Endothelial cell of umbilical vein (primary cell): ENCODE results near the gene COL23A1. TPM values are rescaled to one million over a fixed set of nuclear protein-coding genes. Genes with fewer than 3 reads are reported as not detected.

ENCODE experiments used
- BruUV-seq: library from RNA; stranded (reverse); fragments of 400-500 nt; replicated peaks from 2 replicates; lab custom pipeline; 2021; lab: Mats Ljungman, UMichigan
- CTCF ChIA-PET: fragments of 300-600, 350-600 bp; sonication (Branson Sonifier 250); formaldehyde crosslinking; loops from one replicate; lab custom pipeline; 2021; ENCODE audit warnings: antibody characterized with exemption, inconsistent platforms; lab: Charles Lee
- POLR2A ChIA-PET: fragments of 300-600, 350-600 bp; sonication (Branson Sonifier 250); formaldehyde crosslinking; loops from one replicate; lab custom pipeline; 2021; ENCODE audit warnings: antibody characterized with exemption, inconsistent platforms; lab: Charles Lee
- DNase-seq: peaks from one replicate; pipeline ENCODE4 v3.0.0-alpha.2; 2011; ENCODE audit warnings: low read depth, low spot score
- FAIRE-seq: peaks from 2 replicates; lab custom pipeline; 2011; peaks lifted over from hg19 to GRCh38; lab: Jason Lieb, UNC
- H2AFZ ChIP-seq: 2 replicates; pipeline ENCODE4 v1.6.0; 2012; ENCODE audit warnings: low read depth, low read length, control low read depth, inconsistent platforms
- H3K27ac ChIP-seq: 2 replicates; pipeline ENCODE4 v1.5.1; 2011; ENCODE audit warnings: low read depth, mild to moderate bottlenecking, control low read depth, low read length, moderate library complexity; ENCODE audit not compliant: insufficient read depth
- H3K27me3 ChIP-seq, 2 experiments: 2 replicates each; pipeline versions ENCODE4 v1.6.0 to v1.6.1; 2011; ENCODE audit warnings: low read length in 2 of 2, mixed read lengths in 1 of 2; ENCODE audit not compliant: control insufficient read depth in 2 of 2, insufficient read depth in 2 of 2
- H3K36me3 ChIP-seq, 2 experiments: 2 replicates in 1 of 2; 3 replicates in 1 of 2; pipeline ENCODE4 v1.5.1; 2011; ENCODE audit warnings: low read length in 2 of 2, mild to moderate bottlenecking in 1 of 2, moderate library complexity in 1 of 2; ENCODE audit not compliant: control insufficient read depth in 2 of 2, insufficient read depth in 2 of 2; ENCODE audit errors: extremely low read depth in 1 of 2
- H3K4me1 ChIP-seq: 3 replicates; pipeline ENCODE4 v1.5.1; 2011; ENCODE audit warnings: mild to moderate bottlenecking, low read length; ENCODE audit not compliant: control insufficient read depth, insufficient read depth; ENCODE audit errors: extremely low read depth
- H3K4me2 ChIP-seq: 2 replicates; pipeline ENCODE4 v1.6.1; 2011; ENCODE audit warnings: low read length, control low read depth, mixed read lengths; ENCODE audit not compliant: insufficient read depth
- H3K4me3 ChIP-seq, 3 experiments: fragments of 200-600 bp in 1 of 3; sonication (generic), shearing (Covaris generic) in 1 of 3; replicated peaks in 1 of 3; 2 replicates each; pipeline ENCODE4 v1.5.1; 2011 to 2016; ENCODE audit warnings: control low read depth in 3 of 3, low read length in 3 of 3, mild to moderate bottlenecking in 2 of 3, inconsistent platforms in 1 of 3, low read depth in 1 of 3, moderate library complexity in 1 of 3; ENCODE audit not compliant: insufficient read depth in 1 of 3
- H3K79me2 ChIP-seq: 2 replicates; pipeline ENCODE4 v1.6.0; 2012; ENCODE audit warnings: low read length, inconsistent platforms; ENCODE audit not compliant: control insufficient read depth, insufficient read depth
- H3K9ac ChIP-seq: replicated peaks from 2 replicates; pipeline ENCODE3; 2011; ENCODE audit warnings: low read length, control low read depth; ENCODE audit not compliant: insufficient read depth; ENCODE audit errors: extremely low read depth
- H3K9me1 ChIP-seq: replicated peaks from 3 replicates; pipeline ENCODE4 v1.6.0; 2011; ENCODE audit warnings: mild to moderate bottlenecking, low read length; ENCODE audit not compliant: control insufficient read depth, insufficient read depth; ENCODE audit errors: extremely low read depth
- H3K9me3 ChIP-seq: replicated peaks from 2 replicates; pipeline ENCODE4 v1.5.1; 2012; ENCODE audit warnings: low read length, inconsistent platforms; ENCODE audit not compliant: control insufficient read depth, insufficient read depth
- H4K20me1 ChIP-seq: replicated peaks from 2 replicates; pipeline ENCODE3; 2011; ENCODE audit warnings: mild to moderate bottlenecking, low read length; ENCODE audit not compliant: control insufficient read depth, insufficient read depth; ENCODE audit errors: extremely low read depth
- EZH2 ChIP-seq: IDR thresholded peaks from 2 replicates; pipeline ENCODE4 v1.6.1; 2012; ENCODE audit warnings: borderline replicate concordance, low read depth, mild to moderate bottlenecking, moderate library complexity, low read length, inconsistent platforms; ENCODE audit not compliant: severe bottlenecking
- FOS ChIP-seq: IDR thresholded peaks from 2 replicates; pipeline ENCODE4 v1.6.1; 2011; ENCODE audit warnings: mild to moderate bottlenecking, low read length, moderate library complexity, borderline replicate concordance; ENCODE audit not compliant: insufficient read depth
- GATA2 ChIP-seq: IDR thresholded peaks from 2 replicates; pipeline ENCODE4 v1.7.0; 2011; ENCODE audit warnings: low read depth, mild to moderate bottlenecking, moderate library complexity, mixed read lengths, low read length; ENCODE audit not compliant: insufficient read length, insufficient read depth
- JUN ChIP-seq: IDR thresholded peaks from 2 replicates; pipeline ENCODE4 v1.6.1; 2011; ENCODE audit warnings: borderline replicate concordance, low read depth; ENCODE audit not compliant: insufficient read length, insufficient read depth
- MAX ChIP-seq: IDR thresholded peaks from 2 replicates; pipeline ENCODE4 v1.6.1; 2011; ENCODE audit not compliant: insufficient read depth, insufficient read length
- POLR2A ChIP-seq: IDR thresholded peaks from 2 replicates; pipeline ENCODE4 v1.6.1; 2012; ENCODE audit warnings: low read depth, mild to moderate bottlenecking, control low read depth, low read length
- POLR2AphosphoS5 ChIP-seq: IDR thresholded peaks from 2 replicates; pipeline ENCODE4 v1.6.1; 2012; ENCODE audit warnings: low read depth, mild to moderate bottlenecking, control low read depth, low read length, moderate library complexity; ENCODE audit not compliant: insufficient read depth
- dilution Hi-C: fragments of 300-500 bp; cut with MboI; formaldehyde crosslinking; loops from one replicate; pipeline ENCODE4 v1.15.0; 2019; ENCODE audit warnings: low sequenced_read_pairs; ENCODE audit not compliant: extremely low pct_ligation_motif_present
- intact Hi-C: fragments of 100-400 bp; cut with micrococcal nuclease; formaldehyde crosslinking; loops from one replicate; pipeline ENCODE4 v1.10.0; 2022
- polyA plus RNA-seq, 4 experiments: library from polyadenylated mRNA; depleted of rRNA in 3 of 4; stranded (reverse) in 3 of 4; unstranded in 1 of 4; fragments of >200 nt; gene quantifications; 2 replicates each; pipeline versions ENCODE4 v1.2.1 to v1.2.3, GENCODE V29; 2011 to 2012; ENCODE audit warnings: missing spikeins in 1 of 4
- total RNA-seq: library from RNA; stranded (reverse); gene quantifications from 2 replicates; pipeline ENCODE4 v1.2.3, GENCODE V29; 2021

Gene COL23A1
- total and polyA plus RNA-seq, 2 donors (not counting 3 experiments of a cell fraction or from before 2014, with no cell fraction given) = not detected

- H3K9ac ChIP-seq = no peak overlapping the region
- H3K27ac ChIP-seq = no peak overlapping the region
- ChIA-PET POLR2A (no interaction called here), CTCF (no interaction called here)
- no peaks in the 10 kb centered on the region for H4K20me1 ChIP-seq
- H3K36me3 ChIP-seq = no peaks in the 10 kb centered on the region
- DNase-seq = no peak
- no peaks in the 10 kb centered on the region for H3K79me2 ChIP-seq
- H3K9me1 ChIP-seq = no peaks in the 10 kb centered on the region
- no peaks in the 10 kb centered on the region for H3K27me3 ChIP-seq
- no TSS peak for BruUV-seq
- no peak for FAIRE-seq
- H2AFZ ChIP-seq = no peak overlapping the region
- intact Hi-C loops (no loop called here), dilution Hi-C loops (no loop called here)
- H3K4me2 ChIP-seq = no peak overlapping the region
- no peaks in the 10 kb centered on the region for H3K9me3 ChIP-seq
- TF ChIP-seq EZH2 (no peak), POLR2A (no peak), JUN (no peak)
- no peak overlapping the region for H3K4me3 ChIP-seq
- no peaks in the 10 kb centered on the region for H3K4me1 ChIP-seq
Measured at GRCh38 chr5:178426326-178427130, 163.7 kb downstream of the COL23A1 start.

- no peaks in the 10 kb centered on the region for H3K9me3 ChIP-seq
- BruUV-seq = no TSS peak
Measured at GRCh38 chr5:178425621-178426068, 164.5 kb downstream of the COL23A1 start.

More at GRCh38 chr5:178425621-178426068, 164.5 kb downstream of the COL23A1 start:
- no peak for FAIRE-seq
- Histone ChIP-seq H3K9ac (no peak overlapping the region), H2AFZ (no peak overlapping the region), H3K9me1 (no peaks in the 10 kb centered on the region), H3K4me3 (no peak overlapping the region), H3K27ac (no peak overlapping the region), H3K4me2 (no peak overlapping the region), H3K79me2 (no peaks in the 10 kb centered on the region), H4K20me1 (no peaks in the 10 kb centered on the region), H3K27me3 (no peaks in the 10 kb centered on the region), H3K36me3 (no peaks in the 10 kb centered on the region), H3K4me1 (no peaks in the 10 kb centered on the region)
- CTCF ChIA-PET = no interaction called here
- dilution Hi-C loops (no loop called here), intact Hi-C loops (no loop called here)
- TF ChIP-seq POLR2AphosphoS5 (no peak), EZH2 (no peak), MAX (no peak), JUN (no peak), FOS (no peak), GATA2 (no peak)
- POLR2A ChIA-PET = no interaction called here
- no peak for DNase-seq
